ENCODE measurements around the gene PRR19. TPM values are rescaled to one million over a fixed set of nuclear protein-coding genes. Genes with fewer than 3 reads are reported as not detected.
A peak's percentile ranks its signal among the peaks of the same experiment; 100 is the strongest.

Gene PRR19
- total and polyA plus RNA-seq, 10 of the 15 experiments (the other 5 are each of a cell fraction or from before 2014, with no cell fraction given) = 0.09 to 1.7 (median 0.73) TPM; not detected in 1

DNA sequence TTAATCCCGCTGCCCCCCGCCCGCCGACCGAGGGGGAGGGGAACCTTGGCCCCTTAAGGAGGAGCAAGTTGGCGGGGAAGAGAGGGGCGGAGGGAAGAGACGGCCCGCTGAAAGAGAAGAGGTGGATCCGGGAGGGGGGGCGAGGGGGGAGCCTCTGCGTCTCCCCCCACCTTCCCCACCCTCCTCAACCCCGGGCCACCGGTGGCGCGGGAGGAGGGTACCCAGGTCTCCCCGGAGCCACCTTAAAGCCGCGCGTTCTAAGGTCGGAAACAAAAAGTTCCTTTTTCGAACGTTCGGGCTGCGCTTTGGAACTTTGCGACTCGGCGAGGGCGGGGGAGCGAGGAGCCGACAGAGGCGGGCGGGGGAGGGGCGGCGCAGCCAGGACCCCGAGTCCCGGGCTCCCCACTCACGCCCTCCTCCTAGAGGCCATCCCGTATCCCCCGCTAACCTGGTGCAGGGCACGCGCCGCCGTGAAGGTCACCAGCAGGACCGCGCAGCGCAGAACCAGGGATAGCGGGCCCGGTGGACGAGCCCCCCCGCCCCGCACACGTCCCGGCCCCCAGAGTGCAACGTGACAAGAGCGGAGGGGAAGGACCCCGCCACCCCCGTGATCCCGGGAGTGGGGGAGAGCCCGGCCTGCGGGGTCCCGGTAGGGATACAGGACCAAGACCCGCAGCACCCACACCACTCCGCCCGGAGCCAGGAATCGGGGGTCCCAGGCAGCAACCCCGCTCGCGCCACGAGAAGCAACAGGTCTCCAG is 47.7 kb upstream of the PRR19 start:
- in situ Hi-C loops (cut with MboI) = no loop called here
- 2% methylated on average over 39 of the region's 70 CpGs for WGBS (ENCODE audit: insufficient coverage, insufficient replicate concordance, low lambda C conversion rate, missing lambda C conversion rate)
- CTCF ChIA-PET = no interaction called here
- peaks cover 16% of the 10 kb centered on the region for H3K4me1 ChIP-seq (ENCODE audit: control insufficient read depth, insufficient read depth, low read length)
- peak overlapping the region; percentile 55 for H2AFZ ChIP-seq (ENCODE audit: control insufficient read depth, low read depth, low read length)
- H3K4me2 ChIP-seq (ENCODE audit: control insufficient read depth, insufficient read depth) = peak overlapping the region; percentile 54
- peak; percentile 50 for ATAC-seq
- SMC1A ChIA-PET (ENCODE audit: uncharacterized antibody, unreplicated experiment) = no interaction called here
- RAD21 ChIA-PET (ENCODE audit: unreplicated experiment) = no interaction called here
- intact Hi-C loops (cut with micrococcal nuclease; ENCODE audit: unreplicated experiment) = no loop called here
- peaks cover 43% of the 10 kb centered on the region for H3K79me2 ChIP-seq (ENCODE audit: control insufficient read depth, insufficient read depth, low read length)
- H3K9ac ChIP-seq (ENCODE audit: control insufficient read depth, insufficient read depth, low read length) = peak overlapping the region; percentile 94
- no peaks in the 10 kb centered on the region for H3K9me3 ChIP-seq (replicated peaks; ENCODE audit: control insufficient read depth, insufficient read depth, low read length)
- TSS peak; percentile 65 for BruUV-seq (replicated peaks)
- H3K36me3 ChIP-seq (ENCODE audit: control insufficient read depth in 2 of 2, insufficient read depth in 2 of 2, low read length in 1 of 2) = peaks cover 0 to 5% of the 10 kb centered on the region in 2 experiments; a peak in 2 of 4 replicates
- peak; percentile 77 for FAIRE-seq
- peak overlapping the region; percentile 94 for H3K27ac ChIP-seq (ENCODE audit: control insufficient read depth, insufficient read depth)
- no peak for DNase-seq (ENCODE audit: low read depth, low spot score)
- POLR2A ChIA-PET = no interaction called here
- no peaks in the 10 kb centered on the region for H4K20me1 ChIP-seq (ENCODE audit: control insufficient read depth, insufficient read depth)
- peak overlapping the region; percentile 99 for H3K4me3 ChIP-seq
- H3K27me3 ChIP-seq (replicated peaks in 1 of 2; ENCODE audit: control insufficient read depth in 2 of 2, insufficient read depth in 2 of 2, low read length in 1 of 2) = no peaks in the 10 kb centered on the region
- TF ChIP-seq, protein P1, sequence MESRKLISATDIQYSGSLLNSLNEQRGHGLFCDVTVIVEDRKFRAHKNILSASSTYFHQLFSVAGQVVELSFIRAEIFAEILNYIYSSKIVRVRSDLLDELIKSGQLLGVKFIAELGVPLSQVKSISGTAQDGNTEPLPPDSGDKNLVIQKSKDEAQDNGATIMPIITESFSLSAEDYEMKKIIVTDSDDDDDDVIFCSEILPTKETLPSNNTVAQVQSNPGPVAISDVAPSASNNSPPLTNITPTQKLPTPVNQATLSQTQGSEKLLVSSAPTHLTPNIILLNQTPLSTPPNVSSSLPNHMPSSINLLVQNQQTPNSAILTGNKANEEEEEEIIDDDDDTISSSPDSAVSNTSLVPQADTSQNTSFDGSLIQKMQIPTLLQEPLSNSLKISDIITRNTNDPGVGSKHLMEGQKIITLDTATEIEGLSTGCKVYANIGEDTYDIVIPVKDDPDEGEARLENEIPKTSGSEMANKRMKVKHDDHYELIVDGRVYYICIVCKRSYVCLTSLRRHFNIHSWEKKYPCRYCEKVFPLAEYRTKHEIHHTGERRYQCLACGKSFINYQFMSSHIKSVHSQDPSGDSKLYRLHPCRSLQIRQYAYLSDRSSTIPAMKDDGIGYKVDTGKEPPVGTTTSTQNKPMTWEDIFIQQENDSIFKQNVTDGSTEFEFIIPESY (IDR thresholded peaks at IDR 0.05) = no peak
- TF ChIP-seq HCFC1 (IDR thresholded peaks at IDR 0.05; ENCODE audit: low read length) (peak; percentile 28; the same call in 1 of the 2 replicates), RB1 (IDR thresholded peaks at IDR 0.05; ENCODE audit: borderline replicate concordance) (peak; percentile 78; the same call in 1 of the 2 replicates), BCLAF1 (IDR thresholded peaks at IDR 0.05) (no peak), MLLT1 (IDR thresholded peaks at IDR 0.05) (0 out of 2 replicates have a peak, but pooled peaks have one; percentile 28), IKZF2 (IDR thresholded peaks at IDR 0.05) (peak in 1 of 2 experiments; percentile 12; a peak in 1 of 4 replicates), HDGF (IDR thresholded peaks at IDR 0.05) (peak; percentile 81; the same call in 1 of the 2 replicates), WRNIP1 (IDR thresholded peaks at IDR 0.05; ENCODE audit: borderline replicate concordance, low read depth, low read length) (peak; percentile 100)
- TF ChIP-seq, protein P2, sequence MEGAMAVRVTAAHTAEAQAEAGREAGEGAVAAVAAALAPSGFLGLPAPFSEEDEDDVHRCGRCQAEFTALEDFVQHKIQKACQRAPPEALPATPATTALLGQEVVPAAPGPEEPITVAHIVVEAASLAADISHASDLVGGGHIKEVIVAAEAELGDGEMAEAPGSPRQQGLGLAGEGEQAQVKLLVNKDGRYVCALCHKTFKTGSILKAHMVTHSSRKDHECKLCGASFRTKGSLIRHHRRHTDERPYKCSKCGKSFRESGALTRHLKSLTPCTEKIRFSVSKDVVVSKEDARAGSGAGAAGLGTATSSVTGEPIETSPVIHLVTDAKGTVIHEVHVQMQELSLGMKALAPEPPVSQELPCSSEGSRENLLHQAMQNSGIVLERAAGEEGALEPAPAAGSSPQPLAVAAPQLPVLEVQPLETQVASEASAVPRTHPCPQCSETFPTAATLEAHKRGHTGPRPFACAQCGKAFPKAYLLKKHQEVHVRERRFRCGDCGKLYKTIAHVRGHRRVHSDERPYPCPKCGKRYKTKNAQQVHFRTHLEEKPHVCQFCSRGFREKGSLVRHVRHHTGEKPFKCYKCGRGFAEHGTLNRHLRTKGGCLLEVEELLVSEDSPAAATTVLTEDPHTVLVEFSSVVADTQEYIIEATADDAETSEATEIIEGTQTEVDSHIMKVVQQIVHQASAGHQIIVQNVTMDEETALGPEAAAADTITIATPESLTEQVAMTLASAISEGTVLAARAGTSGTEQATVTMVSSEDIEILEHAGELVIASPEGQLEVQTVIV (IDR thresholded peaks at IDR 0.05; ENCODE audit: borderline replicate concordance, partially characterized antibody) = peak; percentile 85
- TF ChIP-seq, protein P3, sequence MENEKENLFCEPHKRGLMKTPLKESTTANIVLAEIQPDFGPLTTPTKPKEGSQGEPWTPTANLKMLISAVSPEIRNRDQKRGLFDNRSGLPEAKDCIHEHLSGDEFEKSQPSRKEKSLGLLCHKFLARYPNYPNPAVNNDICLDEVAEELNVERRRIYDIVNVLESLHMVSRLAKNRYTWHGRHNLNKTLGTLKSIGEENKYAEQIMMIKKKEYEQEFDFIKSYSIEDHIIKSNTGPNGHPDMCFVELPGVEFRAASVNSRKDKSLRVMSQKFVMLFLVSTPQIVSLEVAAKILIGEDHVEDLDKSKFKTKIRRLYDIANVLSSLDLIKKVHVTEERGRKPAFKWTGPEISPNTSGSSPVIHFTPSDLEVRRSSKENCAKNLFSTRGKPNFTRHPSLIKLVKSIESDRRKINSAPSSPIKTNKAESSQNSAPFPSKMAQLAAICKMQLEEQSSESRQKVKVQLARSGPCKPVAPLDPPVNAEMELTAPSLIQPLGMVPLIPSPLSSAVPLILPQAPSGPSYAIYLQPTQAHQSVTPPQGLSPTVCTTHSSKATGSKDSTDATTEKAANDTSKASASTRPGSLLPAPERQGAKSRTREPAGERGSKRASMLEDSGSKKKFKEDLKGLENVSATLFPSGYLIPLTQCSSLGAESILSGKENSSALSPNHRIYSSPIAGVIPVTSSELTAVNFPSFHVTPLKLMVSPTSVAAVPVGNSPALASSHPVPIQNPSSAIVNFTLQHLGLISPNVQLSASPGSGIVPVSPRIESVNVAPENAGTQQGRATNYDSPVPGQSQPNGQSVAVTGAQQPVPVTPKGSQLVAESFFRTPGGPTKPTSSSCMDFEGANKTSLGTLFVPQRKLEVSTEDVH (IDR thresholded peaks at IDR 0.05; ENCODE audit: low read depth, partially characterized antibody) = peak; percentile 47

All from GM12878 (cell line).